Loucy (cell line): ENCODE data around the gene RAB5A.
A peak's percentile ranks its signal among the peaks of the same experiment; 100 is the strongest.

Experiments
- H2AFZ ChIP-seq: fragments of 200-600 bp; sonication (generic); 2 replicates; pipeline ENCODE4 v1.6.0; 2016; ENCODE audit warnings: antibody characterized with exemption, mild to moderate bottlenecking, low read length, moderate library complexity
- H3F3A ChIP-seq: fragments of 200-600 bp; 2 replicates; pipeline ENCODE4 v1.6.0; 2016; ENCODE audit warnings: antibody characterized with exemption, low read depth, mild to moderate bottlenecking
- H3K27me3 ChIP-seq: fragments of 200-600 bp; sonication (generic); 2 replicates; pipeline ENCODE4 v1.6.1; 2014; ENCODE audit warnings: low read length, mild to moderate bottlenecking; ENCODE audit not compliant: insufficient read depth, poor library complexity, severe bottlenecking
- H3K36me3 ChIP-seq: fragments of 200-600 bp; sonication (generic); 2 replicates; pipeline ENCODE4 v1.6.1; 2016; ENCODE audit warnings: low read length; ENCODE audit not compliant: insufficient read depth
- H3K4me1 ChIP-seq: fragments of 200-600 bp; sonication (generic); 2 replicates; pipeline ENCODE4 v1.5.1; 2014; ENCODE audit warnings: low read length, mild to moderate bottlenecking; ENCODE audit not compliant: insufficient read depth, poor library complexity, severe bottlenecking
- H3K4me2 ChIP-seq: fragments of 200-600 bp; sonication (generic); 2 replicates; pipeline ENCODE4 v1.6.0; 2014; ENCODE audit warnings: antibody characterized with exemption, low read length, low read depth, mild to moderate bottlenecking; ENCODE audit not compliant: poor library complexity, severe bottlenecking
- H3K4me3 ChIP-seq: fragments of 200-600 bp; sonication (generic); 2 replicates; pipeline ENCODE4 v1.5.1; 2014; ENCODE audit warnings: low read length, mild to moderate bottlenecking, mixed read lengths; ENCODE audit not compliant: poor library complexity, severe bottlenecking
- H3K79me2 ChIP-seq: fragments of 200-600 bp; sonication (generic); 2 replicates; pipeline ENCODE4 v1.6.1; 2014; ENCODE audit warnings: low read length; ENCODE audit not compliant: insufficient read depth
- H3K9ac ChIP-seq: fragments of 200-600 bp; sonication (generic); 2 replicates; pipeline ENCODE4 v1.6.0; 2014; ENCODE audit warnings: mild to moderate bottlenecking, low read depth, low read length, moderate library complexity; ENCODE audit not compliant: poor library complexity, severe bottlenecking
- H3K9me2 ChIP-seq: fragments of 200-600 bp; sonication (generic); replicated peaks from 2 replicates; pipeline ENCODE4 v1.6.1; 2016; ENCODE audit warnings: low read depth, low read length, mixed read lengths
- H3K9me3 ChIP-seq: fragments of 200-600 bp; sonication (generic); 2 replicates; pipeline ENCODE4 v1.6.1; 2014; ENCODE audit warnings: mild to moderate bottlenecking, antibody characterized with exemption, low read length, low read depth; ENCODE audit not compliant: insufficient read depth
- H4K20me1 ChIP-seq: fragments of 200-600 bp; sonication (generic); 2 replicates; pipeline ENCODE4 v1.6.0; 2014; ENCODE audit warnings: antibody characterized with exemption, low read length, mild to moderate bottlenecking; ENCODE audit not compliant: insufficient read depth, poor library complexity, severe bottlenecking
- EZH2phosphoT487 ChIP-seq: fragments of 200-600 bp; IDR thresholded peaks from 2 replicates; pipeline ENCODE4 v1.6.1; 2018; ENCODE audit warnings: antibody characterized with exemption, mild to moderate bottlenecking, moderate library complexity, borderline replicate concordance
- TF ChIP-seq, protein P1 (sequence below): fragments of 200-600 bp; sonication (generic); conservative IDR thresholded peaks from 2 replicates; pipeline ENCODE4 v1.5.1; 2014; ENCODE audit warnings: mild to moderate bottlenecking, antibody characterized with exemption, low read length

Gene RAB5A

DNA sequence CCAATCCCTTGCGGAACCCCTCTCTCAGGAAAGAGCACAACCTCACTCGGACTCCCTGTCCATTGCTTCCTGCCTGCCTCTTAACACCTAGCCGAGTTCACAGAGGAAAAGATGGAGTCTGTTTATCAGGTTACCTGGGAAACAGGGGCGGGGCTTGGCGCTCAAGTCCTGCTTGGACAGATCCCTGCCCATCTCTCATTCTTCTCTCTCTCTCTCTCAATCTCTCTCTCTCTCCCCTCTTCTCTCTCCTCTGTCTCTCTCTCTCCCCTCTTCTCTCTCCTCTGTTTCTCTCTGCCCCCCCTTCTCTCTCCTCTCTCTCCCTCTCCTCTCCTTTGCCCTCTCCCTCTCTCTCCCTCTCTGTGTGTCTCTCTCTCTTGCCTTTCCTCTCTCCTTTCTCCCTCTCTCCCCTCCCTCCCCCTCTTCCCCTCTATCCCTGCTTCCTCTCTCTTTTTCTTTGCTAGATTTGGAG, 12.8 kb upstream of the RAB5A start, which contains the start of gene EFHB:
EFHB (minus strand) TSS at position 120 of the 469 bp plus-strand sequence. CDS start 199 bp downstream, outside the sequence.
- H3K4me2 ChIP-seq = no peak within 1 kb of the TSS
- H4K20me1 ChIP-seq = no peaks in the 10 kb centered on the region
- TF ChIP-seq, protein P1, sequence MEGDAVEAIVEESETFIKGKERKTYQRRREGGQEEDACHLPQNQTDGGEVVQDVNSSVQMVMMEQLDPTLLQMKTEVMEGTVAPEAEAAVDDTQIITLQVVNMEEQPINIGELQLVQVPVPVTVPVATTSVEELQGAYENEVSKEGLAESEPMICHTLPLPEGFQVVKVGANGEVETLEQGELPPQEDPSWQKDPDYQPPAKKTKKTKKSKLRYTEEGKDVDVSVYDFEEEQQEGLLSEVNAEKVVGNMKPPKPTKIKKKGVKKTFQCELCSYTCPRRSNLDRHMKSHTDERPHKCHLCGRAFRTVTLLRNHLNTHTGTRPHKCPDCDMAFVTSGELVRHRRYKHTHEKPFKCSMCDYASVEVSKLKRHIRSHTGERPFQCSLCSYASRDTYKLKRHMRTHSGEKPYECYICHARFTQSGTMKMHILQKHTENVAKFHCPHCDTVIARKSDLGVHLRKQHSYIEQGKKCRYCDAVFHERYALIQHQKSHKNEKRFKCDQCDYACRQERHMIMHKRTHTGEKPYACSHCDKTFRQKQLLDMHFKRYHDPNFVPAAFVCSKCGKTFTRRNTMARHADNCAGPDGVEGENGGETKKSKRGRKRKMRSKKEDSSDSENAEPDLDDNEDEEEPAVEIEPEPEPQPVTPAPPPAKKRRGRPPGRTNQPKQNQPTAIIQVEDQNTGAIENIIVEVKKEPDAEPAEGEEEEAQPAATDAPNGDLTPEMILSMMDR = no peak
- no peak for TF ChIP-seq EZH2phosphoT487
- no peaks in the 10 kb centered on the region for H3K79me2 ChIP-seq
- H3F3A ChIP-seq = no peaks in the 10 kb centered on the region; the same call in 1 of the 2 replicates
- H3K9me2 ChIP-seq = no peaks in the 10 kb centered on the region
- H3K4me3 ChIP-seq = no peak within 1 kb of the TSS
- H3K27me3 ChIP-seq = no peaks in the 10 kb centered on the region
- H3K4me1 ChIP-seq = peaks cover 36% of the 10 kb centered on the region
- H2AFZ ChIP-seq = no peak within 1 kb of the TSS
- H3K36me3 ChIP-seq = no peaks in the 10 kb centered on the region
- no peaks in the 10 kb centered on the region for H3K9me3 ChIP-seq
- H3K9ac ChIP-seq = no peak within 1 kb of the TSS

DNA sequence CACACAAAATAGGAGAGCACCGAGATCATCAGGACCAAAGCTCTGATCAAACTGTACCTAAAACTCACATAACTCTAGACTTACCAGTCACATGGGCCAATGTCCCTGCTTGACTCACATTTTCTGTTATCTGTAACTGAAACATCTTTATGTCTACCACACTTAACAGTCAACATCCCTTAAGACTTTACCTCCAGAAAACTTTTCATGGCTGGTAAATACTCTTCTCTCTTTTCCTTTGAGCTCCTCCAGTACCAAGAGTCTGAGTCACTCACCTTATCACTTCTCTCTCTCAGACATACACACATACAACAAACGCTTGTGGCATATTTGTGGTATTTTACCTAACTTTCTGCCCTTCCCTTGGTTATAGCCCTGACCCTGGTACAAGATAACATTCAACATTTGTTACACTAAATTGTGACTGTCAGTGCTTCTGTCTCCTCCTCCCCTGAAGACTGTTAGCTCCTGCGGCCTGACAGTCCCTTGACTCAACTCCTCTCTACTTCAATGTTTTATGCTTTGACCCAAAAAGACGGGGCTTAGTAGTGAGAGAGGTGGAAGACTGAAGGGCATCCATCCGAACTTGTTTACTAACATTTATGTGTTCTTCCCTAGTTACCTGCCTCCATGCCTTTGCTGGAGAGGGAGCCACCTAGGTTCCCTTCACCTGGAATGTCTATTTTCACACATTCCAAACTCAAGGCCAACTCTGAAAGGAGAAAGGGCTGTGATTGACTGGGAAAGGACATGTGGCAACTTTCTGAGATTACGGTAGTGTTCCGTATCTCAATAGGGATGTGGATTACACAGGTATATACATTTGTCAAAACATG, 9.2 kb upstream of the RAB5A start:
- peak overlapping the region; percentile 12 for H3K4me3 ChIP-seq
- no peaks in the 10 kb centered on the region for H3K9me2 ChIP-seq
- no peaks in the 10 kb centered on the region for H3K9me3 ChIP-seq
- H3K79me2 ChIP-seq = no peaks in the 10 kb centered on the region
- H3K9ac ChIP-seq = peak overlapping the region; percentile 25
- peaks cover 19% of the 10 kb centered on the region for H3K4me1 ChIP-seq
- no peaks in the 10 kb centered on the region; the same call in 1 of the 2 replicates for H3F3A ChIP-seq
- no peaks in the 10 kb centered on the region for H3K36me3 ChIP-seq
- no peak for TF ChIP-seq EZH2phosphoT487
- TF ChIP-seq, protein P1 = no peak
- H2AFZ ChIP-seq = peak overlapping the region; percentile 73
- no peaks in the 10 kb centered on the region for H3K27me3 ChIP-seq
- no peaks in the 10 kb centered on the region for H4K20me1 ChIP-seq
- H3K4me2 ChIP-seq = peak overlapping the region; percentile 67

DNA sequence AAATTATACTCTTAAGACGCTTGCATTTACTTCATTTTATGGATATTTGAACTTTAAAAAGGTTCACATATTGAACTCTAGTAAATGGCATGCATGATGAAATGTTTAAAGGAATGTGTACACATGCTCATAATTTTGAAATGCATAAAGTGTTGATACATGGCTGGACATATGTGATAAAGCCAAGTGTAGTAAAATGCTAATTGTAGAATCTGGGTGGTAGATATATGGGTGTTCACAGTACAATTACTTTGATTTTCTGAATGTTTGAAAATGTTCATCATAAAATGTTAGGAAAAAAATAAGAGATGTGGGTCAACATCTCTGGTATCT, 8.6 kb upstream of the RAB5A start:
- H3K4me2 ChIP-seq = no peak overlapping the region
- H2AFZ ChIP-seq = no peak overlapping the region
- no peak overlapping the region for H3K9ac ChIP-seq
- H3K27me3 ChIP-seq = no peaks in the 10 kb centered on the region
- H3K9me2 ChIP-seq = no peaks in the 10 kb centered on the region
- no peaks in the 10 kb centered on the region for H3K36me3 ChIP-seq
- TF ChIP-seq, protein P1 = no peak
- no peaks in the 10 kb centered on the region for H4K20me1 ChIP-seq
- no peaks in the 10 kb centered on the region for H3K9me3 ChIP-seq
- peaks cover 18% of the 10 kb centered on the region for H3K4me1 ChIP-seq
- H3K79me2 ChIP-seq = no peaks in the 10 kb centered on the region
- H3K4me3 ChIP-seq = no peak overlapping the region
- H3F3A ChIP-seq = no peaks in the 10 kb centered on the region; the same call in 1 of the 2 replicates
